C4-2B (cell line): ENCODE results near the gene KRTAP3-3.

ENCODE experiments used
- ZFX ChIP-seq: fragments of 450-650 bp; IDR thresholded peaks from 2 replicates; pipeline ENCODE4 v1.6.1; 2017
- TF ChIP-seq, protein P1 (sequence below): fragments of 450-650 bp; conservative IDR thresholded peaks from 2 replicates; pipeline ENCODE4 v1.5.1; 2017; ENCODE audit warnings: mild to moderate bottlenecking

DNA sequence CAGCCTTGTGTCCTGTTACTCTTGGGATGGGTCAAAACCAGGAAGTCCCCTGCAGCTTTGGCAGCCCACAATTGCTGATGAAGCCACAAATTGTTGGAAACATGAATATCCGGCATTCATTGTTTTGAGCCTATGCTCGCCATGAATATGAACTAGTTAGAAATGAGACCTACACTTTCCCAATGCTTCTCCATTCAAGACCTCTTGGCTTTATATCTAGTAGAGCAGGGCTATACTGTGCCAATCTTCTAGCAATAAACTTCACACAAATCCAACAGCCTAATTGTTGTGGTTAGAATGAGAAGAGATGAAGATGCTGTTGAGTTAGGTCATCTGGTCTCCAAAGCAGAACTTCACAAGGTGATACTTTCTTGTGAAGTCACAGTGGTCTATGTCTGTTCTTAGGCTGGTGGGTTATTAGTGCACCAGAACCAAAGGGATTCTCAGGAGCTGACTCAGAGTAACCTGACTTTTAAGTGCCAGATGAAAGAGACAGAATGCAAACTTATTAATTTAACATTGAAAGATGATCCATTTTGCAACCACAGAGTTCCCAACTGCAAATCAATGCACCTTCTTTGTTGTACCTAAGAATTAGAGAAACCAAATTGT lies 42.8 kb downstream of the KRTAP3-3 start:
- TF ChIP-seq, protein P1, sequence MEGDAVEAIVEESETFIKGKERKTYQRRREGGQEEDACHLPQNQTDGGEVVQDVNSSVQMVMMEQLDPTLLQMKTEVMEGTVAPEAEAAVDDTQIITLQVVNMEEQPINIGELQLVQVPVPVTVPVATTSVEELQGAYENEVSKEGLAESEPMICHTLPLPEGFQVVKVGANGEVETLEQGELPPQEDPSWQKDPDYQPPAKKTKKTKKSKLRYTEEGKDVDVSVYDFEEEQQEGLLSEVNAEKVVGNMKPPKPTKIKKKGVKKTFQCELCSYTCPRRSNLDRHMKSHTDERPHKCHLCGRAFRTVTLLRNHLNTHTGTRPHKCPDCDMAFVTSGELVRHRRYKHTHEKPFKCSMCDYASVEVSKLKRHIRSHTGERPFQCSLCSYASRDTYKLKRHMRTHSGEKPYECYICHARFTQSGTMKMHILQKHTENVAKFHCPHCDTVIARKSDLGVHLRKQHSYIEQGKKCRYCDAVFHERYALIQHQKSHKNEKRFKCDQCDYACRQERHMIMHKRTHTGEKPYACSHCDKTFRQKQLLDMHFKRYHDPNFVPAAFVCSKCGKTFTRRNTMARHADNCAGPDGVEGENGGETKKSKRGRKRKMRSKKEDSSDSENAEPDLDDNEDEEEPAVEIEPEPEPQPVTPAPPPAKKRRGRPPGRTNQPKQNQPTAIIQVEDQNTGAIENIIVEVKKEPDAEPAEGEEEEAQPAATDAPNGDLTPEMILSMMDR = no peak
- no peak for TF ChIP-seq ZFX
